Heart left ventricle (tissue), 13 donors: Measurements from ENCODE around the gene DSP.

ENCODE experiments used
- CTCF ChIP-seq, 12 donors: fragments of 200-600 bp; sonication (generic) in 4 of 12; IDR thresholded peaks; one replicate each; pipeline versions ENCODE4 v1.5.0 to v1.8.0; 2018 to 2022; ENCODE audit warnings: antibody characterized with exemption in 12 of 12, mild to moderate bottlenecking in 5 of 12
- POLR2A ChIP-seq, 2 donors: fragments of 450-650 bp; IDR thresholded peaks; one replicate each; pipeline ENCODE4 v1.6.1; 2017; ENCODE audit warnings: antibody characterized with exemption in 2 of 2, mild to moderate bottlenecking in 2 of 2, moderate library complexity in 2 of 2
- donor health status: ischemic (EF 13 %, LVEDD 7.1; RV severe dilation, severe dysfunction).
- donor health status: DM: no; HTN: yes; CAD: no.
- donor health status: DM: no; HTN: no; CAD: no.
- donor health status: ischemic (EF 25% LVEDD 6.9; RV normal size, moderate dysfunction).
- donor health status: ischemic (EF 25% LVEDD 5.7; RV mildly dilated, moderate dysfunction).
- donor health status: ischemic (EF 35%, LVEDD 5.7; RV mildly dilated, moderate dysfunction).
- donor health status: nonischemic (EF 11% LVEDD 7.7; RV severe dilation, severe dysfunction).
- donor health status: DM: yes; HTN: yes; CAD: no.
- donor health status: PGD.
- donor health status: ischemic (EF 29% LVEDD 5.4; RV normal size, mild dysfunction).
- donor health status: nonischemic (EF 23%, LVEDD 6.1; RV moderate dilation, normal function).

- TF ChIP-seq CTCF (IDR thresholded peaks at IDR 0.05) (no peak), POLR2A (IDR thresholded peaks at IDR 0.05) (no peak)
These were observed 24.6 kb downstream of the DSP start for GRCh38 chr6:7566107-7566506.
